Smooth muscle cell (in vitro differentiated cells): Measurements from ENCODE around the gene EYS. TPM values are rescaled to one million over a fixed set of nuclear protein-coding genes. Genes with fewer than 3 reads are reported as not detected.
A peak's percentile ranks its signal among the peaks of the same experiment; 100 is the strongest.

ENCODE experiments used
- DNase-seq: peaks from one replicate; lab custom pipeline; 2025; ENCODE audit not compliant: unreplicated experiment; lab: John Stamatoyannopoulos, UW
- H2AFZ ChIP-seq: fragments of 200-600 bp; sonication (generic); 2 replicates; pipeline ENCODE4 v1.6.0; 2016; ENCODE audit warnings: antibody characterized with exemption, low read depth, mild to moderate bottlenecking
- H3F3A ChIP-seq: fragments of 200-600 bp; sonication (generic); 2 replicates; pipeline ENCODE4 v1.6.0; 2017; ENCODE audit warnings: antibody characterized with exemption, low read depth
- H3K27ac ChIP-seq: fragments of 200-600 bp; sonication (generic); 2 replicates; pipeline ENCODE4 v1.5.1; 2016; ENCODE audit warnings: low read depth, mild to moderate bottlenecking
- H3K27me3 ChIP-seq: fragments of 200-600 bp; sonication (generic); 2 replicates; pipeline ENCODE4 v1.6.1; 2016; ENCODE audit warnings: low read depth, mild to moderate bottlenecking
- H3K36me3 ChIP-seq: fragments of 200-600 bp; sonication (generic); 2 replicates; pipeline ENCODE4 v1.5.1; 2016; ENCODE audit warnings: low read depth
- H3K4me1 ChIP-seq: fragments of 200-600 bp; sonication (generic); 2 replicates; pipeline ENCODE4 v1.5.1; 2016; ENCODE audit warnings: low read depth
- H3K4me2 ChIP-seq: fragments of 200-600 bp; sonication (generic); 2 replicates; pipeline ENCODE4 v1.6.0; 2016; ENCODE audit warnings: mild to moderate bottlenecking
- H3K4me3 ChIP-seq: fragments of 200-600 bp; sonication (generic); 2 replicates; pipeline ENCODE4 v1.5.1; 2016; ENCODE audit warnings: mild to moderate bottlenecking
- H3K79me2 ChIP-seq: fragments of 200-600 bp; sonication (generic); 2 replicates; pipeline ENCODE4 v1.6.0; 2016; ENCODE audit warnings: low read depth, mild to moderate bottlenecking
- H3K9ac ChIP-seq: fragments of 200-600 bp; sonication (generic); 2 replicates; pipeline ENCODE4 v1.6.0; 2016; ENCODE audit warnings: low read depth
- H3K9me3 ChIP-seq: fragments of 200-600 bp; sonication (generic); replicated peaks from 2 replicates; pipeline ENCODE4 v1.5.1; 2016; ENCODE audit warnings: low read depth
- H4K20me1 ChIP-seq: fragments of 200-600 bp; sonication (generic); 2 replicates; pipeline ENCODE4 v1.6.0; 2016; ENCODE audit warnings: low read depth
- CTCF ChIP-seq: fragments of 200-600 bp; sonication (generic); IDR thresholded peaks from 2 replicates; pipeline ENCODE4 v1.5.1; 2017; ENCODE audit warnings: borderline replicate concordance, mild to moderate bottlenecking, antibody characterized with exemption; ENCODE audit not compliant: insufficient read depth, poor library complexity, severe bottlenecking
- WGBS: methylation state at CpG from one replicate; pipeline ENCODE4 v1.1.7; 2016; ENCODE audit warnings: low lambda C conversion rate; 5-methylcytosine and 5-hydroxymethylcytosine counted together
- polyA plus RNA-seq: library from polyadenylated mRNA; unstranded; fragments of >200 nt; fragmentation: Nextera tagmentation; extraction: Ambion mirVana; gene quantifications from 2 replicates; pipeline ENCODE4 v1.2.1, GENCODE V29; 2016
- total RNA-seq: library from RNA; depleted of rRNA; stranded (reverse); fragments of >200 nt; gene quantifications from 2 replicates; pipeline ENCODE4 v1.2.3, GENCODE V29; 2014

Gene EYS
- total and polyA plus RNA-seq, 2 experiments from 2014 or later, result 0.07 to 0.18 TPM

- H2AFZ ChIP-seq, result peak overlapping the region; percentile 15
- no peak overlapping the region for H3K27ac ChIP-seq
- no peak for TF ChIP-seq CTCF
- no peaks in the 10 kb centered on the region for H3K9me3 ChIP-seq
- H3K9ac ChIP-seq, result no peak overlapping the region
- no peak overlapping the region for H3K4me3 ChIP-seq
- no peak overlapping the region for H3K4me2 ChIP-seq
- H4K20me1 ChIP-seq, result no peaks in the 10 kb centered on the region
- no peak for DNase-seq
- no peaks in the 10 kb centered on the region for H3K4me1 ChIP-seq
- H3K79me2 ChIP-seq, result no peaks in the 10 kb centered on the region
- H3F3A ChIP-seq, result no peaks in the 10 kb centered on the region
- WGBS, result 82% methylated on average over 3 of the region's 3 CpGs
- H3K27me3 ChIP-seq, result no peaks in the 10 kb centered on the region
- H3K36me3 ChIP-seq, result no peaks in the 10 kb centered on the region
Observed at GRCh38 chr6:63998991-63999390, 1708.0 kb downstream of the EYS start.

- Histone ChIP-seq H3F3A (no peaks in the 10 kb centered on the region), H3K27ac (no peak overlapping the region), H3K4me3 (no peak overlapping the region), H3K9me3 (no peaks in the 10 kb centered on the region), H4K20me1 (no peaks in the 10 kb centered on the region), H3K27me3 (no peaks in the 10 kb centered on the region), H3K36me3 (no peaks in the 10 kb centered on the region), H2AFZ (no peak overlapping the region), H3K79me2 (no peaks in the 10 kb centered on the region), H3K9ac (no peak overlapping the region), H3K4me2 (no peak overlapping the region), H3K4me1 (no peaks in the 10 kb centered on the region)
- no peak for TF ChIP-seq CTCF
- DNase-seq, result no peak
- WGBS, result 69% methylated on average over 1 of the region's 1 CpG
Observed at GRCh38 chr6:63997734-63998133, 1709.3 kb downstream of the EYS start.

GRCh38 chr6:63997221-63997620 lies 1709.8 kb downstream of the EYS start:
- H3K79me2 ChIP-seq, result no peaks in the 10 kb centered on the region
- H3K27ac ChIP-seq, result no peak overlapping the region
- DNase-seq, result no peak
- WGBS, result 77% methylated on average over 4 of the region's 4 CpGs
- no peak for TF ChIP-seq CTCF
- H3K4me1 ChIP-seq, result no peaks in the 10 kb centered on the region
- H4K20me1 ChIP-seq, result no peaks in the 10 kb centered on the region
- H3K27me3 ChIP-seq, result no peaks in the 10 kb centered on the region
- H3K9me3 ChIP-seq, result no peaks in the 10 kb centered on the region
- no peak overlapping the region for H2AFZ ChIP-seq
- H3K4me3 ChIP-seq, result no peak overlapping the region
- H3K36me3 ChIP-seq, result no peaks in the 10 kb centered on the region
- H3K9ac ChIP-seq, result no peak overlapping the region
- H3K4me2 ChIP-seq, result no peak overlapping the region
- H3F3A ChIP-seq, result no peaks in the 10 kb centered on the region

- Histone ChIP-seq H3K9ac (no peak overlapping the region), H3K4me3 (no peak overlapping the region), H3K4me2 (no peak overlapping the region), H3K27ac (no peak overlapping the region), H3K4me1 (no peaks in the 10 kb centered on the region), H3K36me3 (no peaks in the 10 kb centered on the region), H3K79me2 (no peaks in the 10 kb centered on the region), H4K20me1 (no peaks in the 10 kb centered on the region), H3K9me3 (no peaks in the 10 kb centered on the region), H3F3A (no peaks in the 10 kb centered on the region), H3K27me3 (no peaks in the 10 kb centered on the region), H2AFZ (no peak overlapping the region)
- 84% methylated on average over 3 of the region's 3 CpGs for WGBS
- no peak for DNase-seq
- TF ChIP-seq CTCF, result no peak
Observed at GRCh38 chr6:63985223-63985622, 1721.8 kb downstream of the EYS start.
